Liver (tissue), 9 donors: ENCODE data around the gene FYCO1. TPM values are rescaled to one million over a fixed set of nuclear protein-coding genes. Genes with fewer than 3 reads are reported as not detected.

Experiments
- DNase-seq: peaks from one replicate; pipeline ENCODE4 v3.0.0-alpha.2; 2017; ENCODE audit warnings: low spot score
- H3K27ac ChIP-seq, 2 donors: one replicate each; pipeline ENCODE4 v1.7.0; 2013; ENCODE audit warnings: inconsistent platforms in 2 of 2, low read length in 2 of 2, control low read depth in 1 of 2, low read depth in 1 of 2, mild to moderate bottlenecking in 1 of 2
- H3K27me3 ChIP-seq, 4 donors: one replicate each; pipeline versions ENCODE4 v1.6.1 to v1.7.0; 2013; ENCODE audit warnings: low read length in 3 of 4, inconsistent platforms in 1 of 4, mild to moderate bottlenecking in 1 of 4, moderate library complexity in 1 of 4; ENCODE audit not compliant: control insufficient read depth in 4 of 4, insufficient read depth in 4 of 4
- H3K36me3 ChIP-seq, 4 donors: one replicate each; pipeline versions ENCODE4 v1.6.1 to v1.7.0; 2013; ENCODE audit warnings: low read length in 3 of 4, mild to moderate bottlenecking in 3 of 4, low read depth in 1 of 4, moderate library complexity in 1 of 4; ENCODE audit not compliant: control insufficient read depth in 4 of 4, insufficient read depth in 3 of 4
- H3K4me1 ChIP-seq, 4 donors: one replicate each; pipeline versions ENCODE4 v1.6.1 to v1.7.0; 2013; ENCODE audit warnings: low read length in 3 of 4, mild to moderate bottlenecking in 3 of 4, moderate library complexity in 1 of 4; ENCODE audit not compliant: control insufficient read depth in 4 of 4, insufficient read depth in 4 of 4
- H3K4me3 ChIP-seq, 3 donors: one replicate each; pipeline versions ENCODE4 v1.6.1 to v1.7.0; 2013; ENCODE audit warnings: low read length in 3 of 3, control low read depth in 1 of 3, low read depth in 1 of 3, mild to moderate bottlenecking in 1 of 3
- H3K9ac ChIP-seq, 2 donors: one replicate each; pipeline ENCODE4 v1.7.0; 2013; ENCODE audit warnings: low read length in 2 of 2, mild to moderate bottlenecking in 2 of 2, moderate library complexity in 2 of 2, control low read depth in 1 of 2, low read depth in 1 of 2
- H3K9me3 ChIP-seq, 4 donors: one replicate each; pipeline versions ENCODE4 v1.6.1 to v1.7.0; 2013; ENCODE audit warnings: low read length in 3 of 4; ENCODE audit not compliant: control insufficient read depth in 4 of 4
- ATF3 ChIP-seq: IDR thresholded peaks from 2 replicates; pipeline ENCODE4 v1.6.1; 2016; ENCODE audit warnings: antibody characterized with exemption
- CTCF ChIP-seq: fragments of 150-350 bp; IDR thresholded peaks from 2 replicates; pipeline ENCODE4 v1.5.1; 2017; ENCODE audit warnings: improper control_type of control experiment, low read depth, low read length; ENCODE audit not compliant: missing input control
- EGR1 ChIP-seq, 2 donors: IDR thresholded peaks; 2 replicates each; pipeline ENCODE4 v1.6.1; 2016 to 2018; ENCODE audit warnings: antibody characterized with exemption in 2 of 2, low read depth in 2 of 2
- FOXA1 ChIP-seq: IDR thresholded peaks from 2 replicates; pipeline ENCODE4 v1.6.1; 2016; ENCODE audit warnings: antibody characterized with exemption
- FOXA2 ChIP-seq: IDR thresholded peaks from 2 replicates; pipeline ENCODE4 v1.6.1; 2016; ENCODE audit warnings: antibody characterized with exemption
- GABPA ChIP-seq, 2 donors: IDR thresholded peaks in 1 of 2; conservative IDR thresholded peaks in 1 of 2; 2 replicates each; pipeline ENCODE4 v1.6.1; 2016; ENCODE audit warnings: antibody characterized with exemption in 2 of 2, mild to moderate bottlenecking in 1 of 2, moderate library complexity in 1 of 2
- HNF4A ChIP-seq, 2 donors: conservative IDR thresholded peaks; 2 replicates each; pipeline ENCODE4 v1.6.1; 2016; ENCODE audit warnings: antibody characterized with exemption in 2 of 2, mild to moderate bottlenecking in 2 of 2
- HNF4G ChIP-seq: IDR thresholded peaks from 2 replicates; pipeline ENCODE4 v1.6.1; 2016; ENCODE audit warnings: antibody characterized with exemption
- JUND ChIP-seq, 2 donors: IDR thresholded peaks; 2 replicates each; pipeline ENCODE4 v1.6.1; 2016; ENCODE audit warnings: antibody characterized with exemption in 2 of 2
- MAX ChIP-seq: IDR thresholded peaks from 2 replicates; pipeline ENCODE4 v1.6.1; 2016; ENCODE audit warnings: antibody characterized with exemption
- NR2F2 ChIP-seq: IDR thresholded peaks from 2 replicates; pipeline ENCODE4 v1.6.1; 2016; ENCODE audit warnings: antibody characterized with exemption
- RAD21 ChIP-seq, 2 donors: IDR thresholded peaks; 2 replicates each; pipeline ENCODE4 v1.6.1; 2016; ENCODE audit warnings: antibody characterized with exemption in 2 of 2, mild to moderate bottlenecking in 2 of 2
- REST ChIP-seq: IDR thresholded peaks from 2 replicates; pipeline ENCODE4 v1.6.1; 2016; ENCODE audit warnings: antibody characterized with exemption, mild to moderate bottlenecking
- RXRA ChIP-seq, 2 donors: IDR thresholded peaks; 2 replicates each; pipeline ENCODE4 v1.6.1; 2017 to 2018; ENCODE audit warnings: antibody characterized with exemption in 2 of 2, mild to moderate bottlenecking in 1 of 2
- SP1 ChIP-seq: IDR thresholded peaks from 2 replicates; pipeline ENCODE4 v1.6.1; 2018; ENCODE audit warnings: antibody characterized with exemption, mild to moderate bottlenecking
- TAF1 ChIP-seq: conservative IDR thresholded peaks from 2 replicates; pipeline ENCODE4 v1.6.1; 2016; ENCODE audit warnings: antibody characterized with exemption, mild to moderate bottlenecking
- YY1 ChIP-seq: IDR thresholded peaks from 2 replicates; pipeline ENCODE4 v1.6.1; 2016; ENCODE audit warnings: antibody characterized with exemption, mild to moderate bottlenecking
- ZBTB33 ChIP-seq: IDR thresholded peaks from 2 replicates; pipeline ENCODE4 v1.6.1; 2016; ENCODE audit warnings: antibody characterized with exemption
- WGBS: extraction: QIAGEN DNeasy Blood & Tissue Kit; methylation state at CpG from one replicate; pipeline ENCODE4 v1.1.7; 2013; 5-methylcytosine and 5-hydroxymethylcytosine counted together
- polyA plus RNA-seq, 2 donors: library from polyadenylated mRNA; stranded (reverse) in 1 of 2; unstranded in 1 of 2; fragments of 200-250 nt in 1 of 2; fragments of >200 nt in 1 of 2; fragmentation: Nextera tagmentation in 1 of 2; extraction: Ambion mirVana in 1 of 2; gene quantifications; one replicate each; pipeline versions ENCODE4 v1.2.1 to v1.2.3, GENCODE V29; 2013 to 2015
- total RNA-seq, 2 donors: library from RNA; depleted of rRNA; stranded (reverse); fragments of >200 nt; gene quantifications; one replicate each; pipeline ENCODE4 v1.2.3, GENCODE V29; 2014
- donor health status: healthy.
- donor health status: healthy.
- donor health status: healthy.
- donor health status: healthy.
- donor health status: healthy.

FYCO1 gene
- total and polyA plus RNA-seq, 4 donors = 3.0 to 17.1 (median 10.2) TPM

GRCh38 chr3:46019707-46020106 lies 24.1 kb upstream of the FYCO1 start:
- Histone ChIP-seq H3K4me3 (no peak overlapping the region), H3K27ac (no peak overlapping the region), H3K36me3 (no peaks in the 10 kb centered on the region), H3K27me3 (no peaks in the 10 kb centered on the region), H3K9ac (no peak overlapping the region), H3K9me3 (no peaks in the 10 kb centered on the region), H3K4me1 (no peaks in the 10 kb centered on the region)
- TF ChIP-seq NR2F2 (no peak), MAX (no peak), ATF3 (no peak), FOXA1 (no peak), HNF4G (no peak), ZBTB33 (no peak), RXRA (IDR thresholded peaks at IDR 0.05) (no peak), RAD21 (IDR thresholded peaks at IDR 0.05) (no peak), HNF4A (conservative IDR thresholded peaks at IDR 0.05) (no peak), GABPA (IDR thresholded peaks at IDR 0.05 in 1 of 2, conservative IDR thresholded peaks at IDR 0.05 in 1 of 2) (no peak), REST (no peak), JUND (IDR thresholded peaks at IDR 0.05) (no peak), SP1 (no peak), EGR1 (IDR thresholded peaks at IDR 0.05; ENCODE audit: low read depth in 2 of 2) (no peak), TAF1 (no peak), FOXA2 (no peak), YY1 (no peak), CTCF (no peak)
- 93% methylated on average over 1 of the region's 1 CpG for WGBS
- no peak for DNase-seq
